GM04503 (cell line): ENCODE results near the gene PLXNA4.

Experiments
- DNase-seq: peaks from one replicate; pipeline ENCODE4 v3.0.0-alpha.2; 2012; ENCODE audit warnings: low read depth

The PLXNA4 gene

DNA sequence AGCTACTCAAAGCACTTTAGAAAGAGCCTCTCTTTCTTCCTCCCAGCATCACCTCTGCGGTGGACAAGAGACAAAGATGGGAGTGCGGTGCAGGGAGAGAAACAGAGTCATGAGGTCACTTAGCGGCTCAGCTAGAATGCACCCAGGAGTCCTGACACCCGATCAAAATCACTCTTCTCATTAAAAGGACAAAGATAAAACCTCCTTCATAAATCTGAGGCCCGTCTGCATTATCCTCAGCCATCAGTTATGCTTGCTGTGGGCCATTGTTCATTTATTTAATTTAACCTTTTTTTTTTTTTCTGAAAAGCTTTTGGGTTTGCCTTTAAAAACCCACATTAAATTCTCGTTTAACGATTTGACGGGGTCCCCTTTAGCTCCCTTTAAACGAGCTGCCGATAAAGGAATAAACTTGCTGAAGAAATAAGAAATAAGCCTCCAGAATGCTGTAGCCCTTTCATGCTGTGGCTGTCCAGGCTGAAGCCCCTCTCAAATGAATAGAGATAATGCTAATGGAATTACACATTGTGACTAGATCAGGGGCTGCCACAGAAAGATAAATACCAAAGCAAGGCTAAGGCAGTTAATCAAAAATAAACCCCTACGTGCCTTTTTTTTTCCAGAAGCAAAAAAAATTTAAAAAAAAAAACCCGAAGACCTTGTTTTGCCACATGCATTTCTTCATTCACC is 16.1 kb upstream of the PLXNA4 start:
- DNase-seq, result no peak

- no peak for DNase-seq
Observed at GRCh38 chr7:132590162-132590561, 13.9 kb upstream of the PLXNA4 start.

- DNase-seq, result no peak
Observed at GRCh38 chr7:132588596-132588995, 12.3 kb upstream of the PLXNA4 start.

DNA sequence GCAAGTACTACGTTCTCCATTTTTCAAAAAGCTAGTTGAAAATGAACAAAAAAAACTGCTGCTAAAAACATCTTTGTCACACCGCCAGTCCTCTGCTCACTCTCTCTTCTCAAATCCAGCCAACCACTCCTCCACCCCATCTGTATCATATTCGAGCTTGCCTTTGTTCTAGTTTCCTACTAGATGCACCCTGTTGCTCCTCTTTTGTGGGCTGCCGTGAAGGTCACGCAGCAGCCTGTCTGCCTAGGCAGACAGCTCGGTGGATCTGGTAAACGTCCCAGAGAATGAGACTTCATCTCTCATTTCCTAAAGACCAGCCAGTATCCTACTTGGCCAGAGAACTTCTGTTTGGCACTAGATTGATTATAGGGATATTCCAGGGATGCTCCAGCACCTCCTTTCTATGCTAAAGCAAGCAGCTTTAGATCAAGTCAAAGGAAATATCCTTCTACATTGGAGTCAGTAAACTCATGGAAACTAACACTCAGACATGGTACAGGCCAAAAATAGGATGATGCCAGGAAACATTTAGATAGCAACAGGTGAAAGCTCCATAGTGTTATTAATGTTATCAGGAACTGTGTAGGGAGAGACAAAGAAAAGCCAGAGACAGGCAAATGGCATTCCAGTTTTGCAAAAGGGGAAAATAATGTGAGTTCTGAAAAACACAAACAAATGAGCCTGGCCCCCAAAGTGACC is 8.7 kb upstream of the PLXNA4 start:
- no peak for DNase-seq

DNA sequence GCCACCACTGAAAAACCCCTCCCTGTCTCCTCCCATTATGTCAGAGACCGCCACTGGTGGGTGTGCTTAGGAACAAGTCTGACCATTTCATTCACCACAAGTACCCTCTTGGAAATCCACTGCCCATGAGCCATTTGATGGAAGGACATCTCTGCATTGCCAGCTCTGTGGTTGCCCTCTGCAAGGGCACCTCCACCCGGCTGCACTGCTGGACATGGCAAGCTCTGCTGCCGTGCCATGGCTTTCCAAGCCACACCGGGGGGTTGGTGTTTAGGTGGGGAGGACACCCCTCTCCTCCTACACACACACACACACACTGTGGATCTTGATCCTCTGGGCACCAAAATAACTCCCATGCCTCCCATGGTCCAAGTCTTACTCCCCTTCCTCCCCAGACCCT is 5.2 kb upstream of the PLXNA4 start:
- no peak for DNase-seq

- no peak for DNase-seq
Observed at GRCh38 chr7:132580717-132581285, 4.5 kb upstream of the PLXNA4 start.

DNA sequence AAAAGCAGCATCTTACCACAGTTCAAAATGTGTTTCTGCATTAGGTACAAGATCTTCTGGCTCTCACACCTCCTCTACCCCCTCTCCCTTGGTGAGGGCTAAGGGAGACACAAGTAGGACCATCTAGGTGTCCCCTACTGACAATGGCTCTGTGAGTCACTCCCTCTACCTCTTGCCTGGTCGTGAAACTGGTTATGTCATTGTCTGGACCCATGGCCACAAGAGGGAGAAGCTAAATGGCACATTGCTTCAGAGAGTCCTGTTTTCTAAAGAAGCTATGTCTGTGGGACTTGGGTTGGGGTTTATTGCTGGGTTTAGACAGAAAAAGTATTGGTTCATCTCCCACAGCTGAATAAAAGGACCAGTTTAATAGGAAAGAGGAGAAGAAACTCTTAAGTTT is 4.0 kb upstream of the PLXNA4 start:
- no peak for DNase-seq

DNA sequence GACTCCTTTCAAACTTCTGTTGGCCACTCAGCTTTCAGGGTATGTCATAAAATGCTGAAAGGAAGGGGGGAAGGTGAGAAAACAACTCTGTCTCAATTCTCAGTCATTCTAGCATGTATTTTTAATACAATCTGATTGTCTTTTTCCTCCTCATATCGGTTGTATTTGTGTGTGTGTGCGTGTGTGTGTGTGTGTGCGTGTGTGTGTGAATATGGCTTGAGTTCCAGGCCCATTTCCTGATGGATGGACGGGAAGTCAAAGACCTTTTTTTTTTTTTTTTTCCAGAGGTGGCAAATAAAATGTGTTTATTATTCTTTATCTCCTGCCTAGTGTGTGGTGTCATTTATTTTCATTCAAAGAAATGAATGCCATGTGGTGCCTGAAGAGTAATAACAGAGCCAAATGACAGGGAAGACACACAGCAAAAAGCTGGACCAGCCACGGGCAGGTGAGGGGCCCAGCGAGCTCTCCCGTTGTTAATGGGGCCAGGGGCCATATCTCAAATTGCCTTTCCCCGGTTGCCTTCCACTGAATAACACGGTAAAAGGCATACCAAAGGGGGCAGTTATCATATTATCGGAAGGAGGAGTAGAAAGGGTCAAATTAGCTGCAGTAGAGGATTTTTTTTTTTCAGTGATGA is 3.1 kb upstream of the PLXNA4 start:
- DNase-seq, result no peak

GRCh38 chr7:132578826-132579225 is 2.6 kb upstream of the PLXNA4 start:
- DNase-seq, result no peak

GRCh38 chr7:132578050-132578370 is 1.7 kb upstream of the PLXNA4 start:
- no peak for DNase-seq

DNA sequence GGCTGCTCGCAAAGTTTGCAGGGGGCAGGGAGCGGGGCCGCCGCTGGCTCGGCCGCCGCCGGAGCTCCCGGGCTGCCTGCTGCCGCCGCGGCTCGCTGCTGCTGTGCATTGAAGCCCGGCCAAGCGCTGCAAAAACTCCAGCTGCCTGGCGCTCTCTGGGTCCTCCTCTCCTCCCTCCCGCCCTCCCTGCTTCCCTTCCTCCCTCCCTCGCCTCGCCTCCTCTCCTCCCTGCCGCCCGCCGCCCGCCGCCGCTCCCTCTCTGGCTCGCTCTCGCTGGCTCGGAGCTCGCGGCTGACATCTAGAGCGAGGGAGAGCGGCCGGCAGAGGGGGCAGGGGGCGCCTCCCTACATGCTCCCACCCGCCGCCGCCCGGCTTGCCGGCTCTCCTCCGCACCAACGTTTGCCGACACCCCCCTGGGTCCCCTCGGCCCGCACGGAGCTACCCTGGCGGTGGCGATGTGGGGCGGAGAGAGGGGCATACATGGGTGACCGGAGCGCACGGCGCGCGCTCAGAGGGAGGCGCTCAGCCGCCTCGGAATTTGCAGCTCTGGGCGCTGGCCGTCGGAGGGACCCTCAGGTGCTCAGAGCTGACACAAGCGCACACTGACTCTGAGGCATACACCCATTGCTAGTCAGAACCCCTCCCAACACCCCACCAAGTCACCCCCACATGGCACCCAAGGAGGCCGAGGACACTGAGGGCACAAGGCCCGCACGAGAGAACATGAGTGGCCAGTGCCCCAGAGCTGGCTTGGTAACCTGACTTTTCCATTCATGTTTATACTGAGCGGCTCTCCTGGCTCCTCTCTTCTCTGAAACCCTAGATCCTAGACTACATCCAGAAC is 1.2 kb upstream of the PLXNA4 start:
- no peak for DNase-seq

DNA sequence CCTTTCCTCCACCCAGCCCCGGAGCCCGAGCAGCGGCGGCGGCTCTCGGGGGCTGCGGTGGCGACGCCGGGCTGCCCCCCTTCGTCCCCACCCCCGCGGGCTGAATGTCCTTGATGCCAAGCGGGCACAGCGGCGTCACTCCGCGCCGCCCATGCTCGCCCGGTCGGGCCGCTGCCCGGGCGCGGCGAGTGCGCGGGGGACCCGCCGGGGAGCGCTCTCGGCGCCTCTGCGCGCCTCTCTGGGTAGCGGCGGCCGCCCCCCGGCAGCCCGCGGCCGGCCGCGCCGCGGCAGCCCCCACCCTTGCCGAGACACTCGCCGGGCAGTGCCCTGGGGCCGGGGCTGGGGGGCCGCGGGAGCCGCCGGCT is 433 bp upstream of the PLXNA4 start:
- no peak for DNase-seq

DNA sequence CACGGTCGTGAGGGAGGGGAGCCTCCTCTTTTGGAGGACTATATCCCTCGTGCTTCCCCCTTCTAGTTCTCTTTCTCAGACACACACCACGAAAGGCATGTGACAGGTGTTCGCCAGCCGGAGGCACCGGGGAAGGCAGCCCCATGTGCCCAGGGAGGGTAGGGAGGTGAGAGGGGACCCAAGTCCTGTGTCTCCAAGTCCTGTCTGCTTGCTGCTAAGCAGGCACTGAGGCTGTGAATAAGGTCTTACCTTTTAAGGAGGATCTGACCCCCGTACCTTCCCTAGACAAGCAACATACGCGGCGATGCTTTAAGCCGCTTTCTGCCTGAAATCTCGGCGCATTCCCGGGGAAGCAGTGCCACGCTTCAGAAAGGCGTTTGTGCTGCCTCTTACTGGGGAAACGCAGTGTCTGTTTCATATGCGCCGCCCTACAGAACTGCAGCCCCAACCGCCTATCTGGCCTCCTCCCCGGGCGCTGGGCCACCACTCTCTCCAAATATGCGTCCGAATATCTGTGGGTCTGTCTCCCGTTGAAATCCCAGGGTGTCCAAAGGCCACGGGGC is 770 bp downstream of the PLXNA4 start:
- DNase-seq, result peak; percentile 31

DNA sequence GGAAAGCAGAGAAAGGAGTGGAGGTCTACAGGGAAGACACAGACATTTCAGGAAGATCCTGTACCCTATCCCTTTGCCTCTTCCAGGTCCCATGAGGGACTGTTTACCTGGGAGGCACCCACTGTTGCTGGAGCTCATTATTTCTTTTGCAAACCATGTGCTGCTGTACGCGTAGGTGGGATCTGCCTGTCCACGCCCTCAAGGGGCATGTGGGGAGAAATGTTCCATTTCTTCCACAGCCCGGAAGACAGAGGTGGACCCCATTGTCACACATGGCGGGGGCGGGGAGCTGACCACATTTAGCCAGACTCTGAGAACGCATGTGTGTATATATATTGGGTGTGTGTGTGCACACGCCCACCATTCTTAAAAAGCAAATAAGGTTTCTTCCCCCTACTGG is 2.0 kb downstream of the PLXNA4 start:
- no peak for DNase-seq

DNA sequence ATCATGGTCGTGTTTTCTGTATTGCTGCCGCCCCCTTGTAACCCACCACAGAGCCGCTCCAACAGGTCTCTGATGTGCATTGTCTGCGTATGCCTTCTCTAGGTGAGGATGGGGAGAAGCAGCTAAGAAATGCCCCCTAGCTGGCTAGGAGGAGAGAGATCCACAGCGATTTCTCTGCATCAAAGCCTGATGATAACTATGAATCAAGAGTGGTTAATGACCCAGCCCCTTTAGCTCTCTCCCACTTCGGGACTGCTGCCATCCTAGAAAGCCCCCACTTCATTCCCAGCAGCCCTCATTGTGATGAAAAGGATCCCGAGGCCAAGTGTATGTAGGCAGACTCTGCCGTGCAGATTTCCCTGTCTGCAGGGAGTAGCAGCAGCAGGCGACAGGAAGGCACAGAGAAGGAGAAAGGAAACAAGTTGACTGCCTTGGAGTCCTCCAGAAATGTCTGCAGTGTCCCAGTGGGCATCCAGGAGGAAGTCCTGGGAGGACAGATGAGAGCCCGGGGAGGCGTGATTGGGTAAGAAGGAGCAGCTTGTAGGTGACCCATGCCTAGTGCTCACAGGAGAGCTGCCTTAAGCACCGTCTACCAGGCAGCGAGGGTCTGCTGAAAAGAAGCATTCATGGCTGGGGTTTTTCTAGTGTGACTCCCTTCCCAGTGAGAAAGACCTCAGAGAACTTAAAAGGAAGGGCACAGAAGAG is 2.9 kb downstream of the PLXNA4 start:
- DNase-seq, result no peak

DNA sequence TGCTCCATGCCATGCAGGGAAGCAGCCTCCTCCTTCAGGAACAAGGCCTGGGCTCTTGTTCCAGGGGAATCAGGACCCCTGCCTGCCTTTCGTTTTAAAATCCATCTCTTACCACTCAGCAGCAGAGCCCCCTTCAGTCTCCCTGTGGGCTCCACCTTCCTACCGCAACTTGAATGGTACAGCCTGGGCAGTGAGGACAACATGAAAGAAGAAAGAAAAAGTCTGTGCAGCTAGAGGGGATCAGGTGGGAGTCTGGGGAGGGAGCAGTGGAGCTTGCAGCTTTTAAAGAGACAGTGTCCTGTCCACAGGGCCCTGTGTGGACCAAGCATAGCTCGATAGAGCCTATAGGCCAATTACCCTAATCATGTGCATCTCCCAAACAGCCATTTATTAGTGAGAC is 3.7 kb downstream of the PLXNA4 start:
- no peak for DNase-seq

GRCh38 chr7:132571970-132572369 is 4.3 kb downstream of the PLXNA4 start:
- DNase-seq, result no peak

DNA sequence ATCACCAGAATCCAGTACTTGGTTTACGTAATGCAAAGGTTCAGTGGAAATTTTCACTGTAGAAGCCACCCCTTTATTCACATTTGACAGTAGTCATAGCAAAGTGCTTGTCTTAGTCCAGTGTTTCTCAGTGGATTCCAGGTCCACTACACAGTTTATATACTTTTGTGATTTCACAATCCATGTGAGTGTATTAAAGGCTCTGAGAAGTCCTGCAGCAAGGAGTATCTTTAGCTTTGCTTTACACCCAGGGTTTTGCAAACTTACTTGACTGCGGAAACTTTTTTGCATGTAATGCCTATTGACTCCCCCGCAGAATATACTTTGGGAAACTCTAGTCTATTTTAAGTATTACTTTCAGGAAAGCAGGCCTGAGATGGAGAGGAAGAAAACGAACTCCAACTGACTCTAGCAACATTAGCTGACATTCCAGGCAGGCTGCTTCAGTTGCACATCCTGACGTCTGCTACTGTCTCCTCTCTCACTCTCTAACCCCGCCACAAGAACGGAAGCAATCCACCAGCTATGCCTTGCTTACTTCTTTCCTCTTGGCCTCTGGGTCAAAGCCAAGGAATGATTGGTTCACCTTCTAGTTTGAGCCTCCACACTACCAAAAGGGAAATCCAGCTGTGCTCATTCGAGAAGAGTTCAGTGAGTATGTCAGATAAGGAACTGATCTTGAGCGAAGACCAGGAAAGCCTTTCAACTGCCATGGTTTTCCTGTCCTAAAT is 6.2 kb downstream of the PLXNA4 start:
- no peak for DNase-seq

- no peak for DNase-seq
Observed at GRCh38 chr7:132568962-132569361, 7.3 kb downstream of the PLXNA4 start.

GRCh38 chr7:132565885-132566284 is 10.4 kb downstream of the PLXNA4 start:
- DNase-seq, result no peak

- no peak for DNase-seq
Observed at GRCh38 chr7:132565441-132565840, 10.8 kb downstream of the PLXNA4 start.
